ENCODE results near the gene FBXO17.
"Not testable (repeated sequence)": the region's sequence is repeated elsewhere in the genome, so short reads cannot be mapped to it uniquely, and the experiment has no call there.

The FBXO17 gene

GRCh38 chr19:38942471-38943181 is 32.9 kb downstream of the FBXO17 start:
- no peak for DNase-seq (ENCODE audit: low read depth)

- no peak for DNase-seq (ENCODE audit: low read depth)
Measured at GRCh38 chr19:38941979-38942378, 33.6 kb downstream of the FBXO17 start.

- not testable (repeated sequence) for DNase-seq (ENCODE audit: low read depth)
Measured at GRCh38 chr19:38941466-38941865, 34.1 kb downstream of the FBXO17 start.

- DNase-seq (ENCODE audit: low read depth): no peak
Measured at GRCh38 chr19:38939957-38940356, 35.6 kb downstream of the FBXO17 start.

- DNase-seq (ENCODE audit: low read depth): no peak
Measured at GRCh38 chr19:38933544-38933943, 42.0 kb downstream of the FBXO17 start.

- no peak for DNase-seq (ENCODE audit: low read depth)
Measured at GRCh38 chr19:38932425-38933179, 42.9 kb downstream of the FBXO17 start.

- no peak for DNase-seq (ENCODE audit: low read depth)
Measured at GRCh38 chr19:38931521-38931793, 44.1 kb downstream of the FBXO17 start.

- peak; percentile 95 for DNase-seq (ENCODE audit: low read depth)
Measured at GRCh38 chr19:38930776-38931520, 44.6 kb downstream of the FBXO17 start, which contains the start of gene MRPS12. TSS of gene MRPS12 (plus strand) at chr19:38930944. CDS start at chr19:38931295, 351 bp downstream.

- DNase-seq (ENCODE audit: low read depth): peak; percentile 86
Measured at GRCh38 chr19:38929929-38930775, 45.4 kb downstream of the FBXO17 start, which contains the start of gene SARS2. TSS of gene SARS2 (minus strand) at chr19:38930763. CDS start at chr19:38930736, 27 bp downstream.

GRCh38 chr19:38928391-38929001 is 47.0 kb downstream of the FBXO17 start:
- no peak for DNase-seq (ENCODE audit: low read depth)

GRCh38 chr19:38924388-38924787 is 51.2 kb downstream of the FBXO17 start:
- no peak for DNase-seq (ENCODE audit: low read depth)

- DNase-seq (ENCODE audit: low read depth): no peak
Measured at GRCh38 chr19:38922482-38922881, 53.1 kb downstream of the FBXO17 start.

- no peak for DNase-seq (ENCODE audit: low read depth)
Measured at GRCh38 chr19:38921420-38922274, 53.9 kb downstream of the FBXO17 start.

GRCh38 chr19:38920602-38921419 is 54.7 kb downstream of the FBXO17 start:
- no peak for DNase-seq (ENCODE audit: low read depth)

- DNase-seq (ENCODE audit: low read depth): no peak
Measured at GRCh38 chr19:38919837-38920601, 55.5 kb downstream of the FBXO17 start.

- DNase-seq (ENCODE audit: low read depth): no peak
Measured at GRCh38 chr19:38918526-38918925, 57.0 kb downstream of the FBXO17 start.

GRCh38 chr19:38917921-38918491 is 57.5 kb downstream of the FBXO17 start:
- DNase-seq (ENCODE audit: low read depth): no peak

GRCh38 chr19:38917516-38917915 is 58.0 kb downstream of the FBXO17 start:
- no peak for DNase-seq (ENCODE audit: low read depth)

All from stimulated activated CD8-positive, alpha-beta memory T cell treated with anti-CD3 and anti-CD28 coated beads, Interleukin-12 subunit alpha, Interleukin-12 subunit beta, amount 100 ng/mL, for 1 hour (primary cell).